Measurements from ENCODE around the gene DPYSL5.

DNA sequence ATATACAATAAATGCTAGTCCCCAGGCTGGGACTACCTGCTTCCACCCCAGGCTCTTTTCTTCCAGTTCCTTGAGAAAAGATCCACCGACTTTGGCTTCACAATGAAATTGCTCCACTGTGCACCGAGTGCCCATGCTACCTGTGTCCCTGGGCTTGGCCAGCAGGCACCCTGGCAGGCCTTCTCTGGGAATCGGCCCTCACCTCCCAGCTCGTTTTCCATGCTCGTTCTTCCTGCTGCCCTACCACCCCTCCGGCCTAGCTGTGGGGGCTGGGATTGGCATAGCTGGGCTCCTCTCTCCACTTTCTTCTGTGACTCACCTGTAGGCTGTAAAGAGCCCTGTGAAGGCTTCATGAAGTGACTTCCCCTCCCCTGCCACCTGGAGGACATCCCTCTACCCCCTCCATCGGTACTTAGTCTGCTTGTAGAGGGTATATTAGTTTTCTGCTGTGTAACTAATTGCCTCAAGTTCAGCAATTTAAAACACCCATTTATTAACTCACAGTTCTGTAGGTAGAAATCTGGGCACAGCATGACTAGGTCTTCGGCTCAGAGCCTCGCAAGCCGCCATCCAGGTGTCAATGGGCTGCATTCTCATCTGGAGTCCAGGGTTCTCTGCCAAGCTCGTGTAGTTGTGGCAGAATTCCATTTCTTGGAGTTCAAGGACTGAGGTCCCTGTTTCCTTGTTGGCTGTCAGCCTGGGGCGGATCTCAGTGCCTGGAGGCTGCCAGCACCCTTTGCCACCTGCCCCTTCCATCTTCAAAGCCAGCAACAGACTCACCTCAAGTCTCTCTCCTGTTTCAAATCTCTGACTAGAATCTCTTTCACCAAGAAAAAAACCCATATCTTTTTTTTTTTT is 57.6 kb downstream of the DPYSL5 start:
- TF ChIP-seq, protein P1, sequence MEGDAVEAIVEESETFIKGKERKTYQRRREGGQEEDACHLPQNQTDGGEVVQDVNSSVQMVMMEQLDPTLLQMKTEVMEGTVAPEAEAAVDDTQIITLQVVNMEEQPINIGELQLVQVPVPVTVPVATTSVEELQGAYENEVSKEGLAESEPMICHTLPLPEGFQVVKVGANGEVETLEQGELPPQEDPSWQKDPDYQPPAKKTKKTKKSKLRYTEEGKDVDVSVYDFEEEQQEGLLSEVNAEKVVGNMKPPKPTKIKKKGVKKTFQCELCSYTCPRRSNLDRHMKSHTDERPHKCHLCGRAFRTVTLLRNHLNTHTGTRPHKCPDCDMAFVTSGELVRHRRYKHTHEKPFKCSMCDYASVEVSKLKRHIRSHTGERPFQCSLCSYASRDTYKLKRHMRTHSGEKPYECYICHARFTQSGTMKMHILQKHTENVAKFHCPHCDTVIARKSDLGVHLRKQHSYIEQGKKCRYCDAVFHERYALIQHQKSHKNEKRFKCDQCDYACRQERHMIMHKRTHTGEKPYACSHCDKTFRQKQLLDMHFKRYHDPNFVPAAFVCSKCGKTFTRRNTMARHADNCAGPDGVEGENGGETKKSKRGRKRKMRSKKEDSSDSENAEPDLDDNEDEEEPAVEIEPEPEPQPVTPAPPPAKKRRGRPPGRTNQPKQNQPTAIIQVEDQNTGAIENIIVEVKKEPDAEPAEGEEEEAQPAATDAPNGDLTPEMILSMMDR (IDR thresholded peaks at IDR 0.05) = no peak
- TF ChIP-seq POLR2A (IDR thresholded peaks at IDR 0.05) = no peak
